ENCODE results near the gene ZHX3. TPM values are rescaled to one million over a fixed set of nuclear protein-coding genes. Genes with fewer than 3 reads are reported as not detected.

The ZHX3 gene
- total and polyA plus RNA-seq, 2 of the 13 experiments (the other 11 are each of a cell fraction or from before 2014, with no cell fraction given): 8.4 to 11.7 TPM

- POLR2A ChIA-PET: no interaction called here
- intact Hi-C loops (cut with micrococcal nuclease; ENCODE audit: unreplicated experiment): no loop called here
- Histone ChIP-seq H3K27ac (ENCODE audit: extremely low read length, insufficient read depth, low read length) (no peak overlapping the region), H4K20me1 (ENCODE audit: insufficient read depth, low read length) (no peaks in the 10 kb centered on the region), H3K4me2 (ENCODE audit: low read depth, low read length) (no peak overlapping the region), H3K4me1 (ENCODE audit: insufficient read depth, low read length) (no peaks in the 10 kb centered on the region), H3K27me3 (ENCODE audit: control insufficient read depth in 1 of 2, insufficient read depth in 2 of 2, low read length in 2 of 2) (no peaks in the 10 kb centered on the region), H2AFZ (ENCODE audit: low read length) (no peak overlapping the region), H3K4me3 (replicated peaks in 1 of 3; ENCODE audit: insufficient read depth in 1 of 3, low read depth in 2 of 3, low read length in 3 of 3) (no peak overlapping the region), H3K9ac (ENCODE audit: insufficient read depth, low read depth, low read length) (no peak overlapping the region), H3K36me3 (replicated peaks in 1 of 2; ENCODE audit: control insufficient read depth in 1 of 2, insufficient read depth in 2 of 2, low read length in 2 of 2) (peaks cover 0 to 1% of the 10 kb centered on the region in 2 experiments; a peak in 1 of 5 replicates), H3K9me3 (ENCODE audit: low read length) (no peaks in the 10 kb centered on the region), H3K79me2 (ENCODE audit: insufficient read depth, low read length) (no peaks in the 10 kb centered on the region)
- FAIRE-seq: no peak
- WGBS (ENCODE audit: low lambda C conversion rate): 94% methylated on average over 11 of the region's 11 CpGs
- no peak for TF ChIP-seq TAF15 (IDR thresholded peaks at IDR 0.05; ENCODE audit: low read depth, low read length, poor library complexity, severe bottlenecking)
- TF ChIP-seq ZNF790 (CRISPR knock-in tag; IDR thresholded peaks at IDR 0.05; ENCODE audit: borderline replicate concordance): no peak
- no peak for TF ChIP-seq DNMT1 (CRISPR knock-in tag; IDR thresholded peaks at IDR 0.05)
- TF ChIP-seq ATF3 (CRISPR knock-in tag; IDR thresholded peaks at IDR 0.05): no peak
- TF ChIP-seq ISX (CRISPR knock-in tag; conservative IDR thresholded peaks at IDR 0.05): no peak
- TF ChIP-seq ZNF331 (CRISPR knock-in tag; IDR thresholded peaks at IDR 0.05): no peak
- no peak for TF ChIP-seq ATF1 (CRISPR knock-in tag; IDR thresholded peaks at IDR 0.05)
- no peak for TF ChIP-seq ZNF766 (CRISPR knock-in tag; IDR thresholded peaks at IDR 0.05; ENCODE audit: borderline replicate concordance)
- TF ChIP-seq TFDP1 (CRISPR knock-in tag; IDR thresholded peaks at IDR 0.05; ENCODE audit: borderline replicate concordance): no peak
- no peak for TF ChIP-seq ARID4A (CRISPR knock-in tag; IDR thresholded peaks at IDR 0.05; ENCODE audit: borderline replicate concordance)
- no peak for TF ChIP-seq HNF4A (CRISPR knock-in tag; IDR thresholded peaks at IDR 0.05)
- TF ChIP-seq HINFP (CRISPR knock-in tag; IDR thresholded peaks at IDR 0.05; ENCODE audit: low read depth): no peak
- TF ChIP-seq ZNF12 (CRISPR knock-in tag; IDR thresholded peaks at IDR 0.05): no peak
- TF ChIP-seq IKZF1 (IDR thresholded peaks at IDR 0.05): no peak
- TF ChIP-seq TSC22D2 (CRISPR knock-in tag; IDR thresholded peaks at IDR 0.05; ENCODE audit: borderline replicate concordance): no peak
- no peak for TF ChIP-seq ZNF230 (CRISPR knock-in tag; IDR thresholded peaks at IDR 0.05)
- no peak for TF ChIP-seq NONO (IDR thresholded peaks at IDR 0.05)
- no peak for TF ChIP-seq NONO (CRISPR knock-in tag; conservative IDR thresholded peaks at IDR 0.05)
- no peak for TF ChIP-seq SOX5 (CRISPR knock-in tag; IDR thresholded peaks at IDR 0.05; ENCODE audit: borderline replicate concordance)
- no peak for TF ChIP-seq NCOA1 (CRISPR knock-in tag; IDR thresholded peaks at IDR 0.05)
- in situ Hi-C loops (cut with HindIII; ENCODE audit: extremely low pct_ligation_motif_present, low pct_unique_long_range_greater_than_20kb): no loop called here
- no peak for ATAC-seq
- CTCF ChIA-PET (ENCODE audit: low intra/inter-chr PET ratio, low total read pairs): no interaction called here
- no peak for DNase-seq (ENCODE audit: low spot score)
- no TSS peak for BruUV-seq (replicated peaks)
Observed at GRCh38 chr20:41205313-41205712, 112.2 kb downstream of the ZHX3 start.
